IPS-18c (cell line): ENCODE measurements around the gene VSTM2B.

Experiments
- H3K4me3 ChIP-seq: 2 replicates; pipeline ENCODE4 v1.7.0; 2013; ENCODE audit warnings: low read depth, mild to moderate bottlenecking, low read length, moderate library complexity; ENCODE audit not compliant: insufficient read depth
- H3K9me3 ChIP-seq: one replicate; pipeline ENCODE4 v1.6.1; 2013; ENCODE audit warnings: mild to moderate bottlenecking, low read length, moderate library complexity; ENCODE audit not compliant: control insufficient read depth, insufficient read depth

VSTM2B gene

GRCh38 chr19:29491995-29492577 is 33.7 kb upstream of the VSTM2B start:
- no peak overlapping the region for H3K4me3 ChIP-seq
- no peaks in the 10 kb centered on the region for H3K9me3 ChIP-seq

DNA sequence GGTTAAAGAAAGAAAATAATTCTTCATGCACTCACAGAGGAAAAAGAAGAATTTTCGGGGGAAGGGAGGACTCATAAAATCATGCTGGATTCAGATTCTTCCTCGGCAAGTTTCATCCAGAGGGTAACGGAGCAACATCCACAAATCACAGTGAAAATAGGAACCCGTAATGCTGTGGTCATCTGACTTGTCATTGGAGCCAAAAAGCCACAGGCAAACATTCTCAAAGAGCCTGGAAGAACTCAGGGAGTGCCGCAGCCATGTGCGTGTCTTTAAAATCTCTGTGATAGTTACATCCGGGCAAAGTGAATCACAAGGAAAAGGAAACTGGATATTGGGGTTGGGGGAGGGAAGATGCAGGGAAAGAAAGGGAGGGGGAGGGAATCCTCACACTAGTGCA is 33.0 kb upstream of the VSTM2B start:
- Histone ChIP-seq H3K9me3 (no peaks in the 10 kb centered on the region), H3K4me3 (no peak overlapping the region)

- no peaks in the 10 kb centered on the region for H3K9me3 ChIP-seq
- no peak overlapping the region for H3K4me3 ChIP-seq
These were observed 30.7 kb upstream of the VSTM2B start for GRCh38 chr19:29495091-29495490.

GRCh38 chr19:29495901-29496441 is 29.8 kb upstream of the VSTM2B start:
- H3K4me3 ChIP-seq = no peak overlapping the region
- H3K9me3 ChIP-seq = no peaks in the 10 kb centered on the region

GRCh38 chr19:29497241-29497640 is 28.6 kb upstream of the VSTM2B start:
- Histone ChIP-seq H3K9me3 (no peaks in the 10 kb centered on the region), H3K4me3 (no peak overlapping the region)

- Histone ChIP-seq H3K9me3 (no peaks in the 10 kb centered on the region), H3K4me3 (no peak overlapping the region)
These were observed 27.9 kb upstream of the VSTM2B start for GRCh38 chr19:29497686-29498436.

DNA sequence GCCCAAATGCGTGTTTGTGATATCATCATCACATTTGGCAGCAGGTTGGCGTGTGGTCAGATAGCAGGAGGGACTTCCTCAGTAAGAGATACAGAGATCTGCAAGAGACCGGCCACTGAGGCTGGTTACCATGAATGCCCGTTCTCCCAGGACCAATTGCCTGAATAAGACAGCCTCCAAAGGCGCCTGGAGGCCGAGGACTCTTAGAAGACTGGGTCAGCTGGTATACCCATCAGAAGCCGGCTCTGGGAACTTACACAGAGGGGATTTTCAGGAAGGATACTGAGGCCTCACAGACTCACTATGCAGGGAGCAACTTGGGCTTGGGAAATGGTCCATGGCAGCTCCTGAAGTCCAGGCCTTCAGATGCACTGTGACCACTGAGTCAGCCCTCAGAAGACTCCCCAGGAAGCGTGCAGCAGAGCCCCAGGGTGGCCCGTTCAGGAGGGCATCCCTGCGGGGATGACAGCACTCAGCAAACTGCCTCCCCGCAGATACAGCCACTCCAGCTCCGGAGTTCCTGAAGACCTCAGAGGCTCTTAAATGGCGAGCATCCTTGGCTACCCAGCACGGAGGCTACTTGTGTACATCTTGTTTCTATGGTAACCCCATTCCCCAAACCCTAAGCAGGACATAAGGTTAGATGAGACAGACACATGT is 26.4 kb upstream of the VSTM2B start:
- no peak overlapping the region for H3K4me3 ChIP-seq
- H3K9me3 ChIP-seq = no peaks in the 10 kb centered on the region

DNA sequence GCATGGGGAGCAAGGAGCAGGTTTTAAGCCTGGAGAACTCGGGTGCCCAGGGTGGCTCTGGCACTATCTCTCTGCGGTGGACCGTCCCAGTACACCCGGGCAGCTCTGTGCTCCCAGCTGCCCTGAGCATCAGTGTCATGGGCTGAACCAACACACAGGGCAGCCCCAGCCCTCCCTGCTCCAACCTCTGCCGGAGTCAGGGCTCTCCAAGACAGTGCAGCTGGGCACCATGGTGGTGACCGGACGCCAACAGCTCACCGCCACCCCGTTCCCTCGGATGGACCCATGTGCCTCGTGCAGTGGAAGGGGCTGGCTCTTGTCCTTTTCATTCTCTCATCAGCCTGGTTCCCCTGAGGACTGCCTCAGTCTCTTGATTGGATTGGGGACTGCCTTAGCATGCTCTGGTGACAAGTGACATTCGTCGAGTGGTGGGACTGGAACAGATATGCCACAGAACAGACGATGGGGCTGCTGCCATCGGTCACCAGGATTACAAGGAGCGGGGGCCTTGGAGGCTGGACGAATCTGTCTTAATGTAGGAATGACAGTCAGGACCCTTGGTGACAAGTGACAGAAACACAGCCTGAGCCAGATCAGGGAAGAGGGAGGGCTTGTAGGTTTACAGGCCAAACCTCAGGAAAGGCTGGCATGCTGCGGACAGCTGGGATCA is 25.7 kb upstream of the VSTM2B start:
- H3K4me3 ChIP-seq = no peak overlapping the region

DNA sequence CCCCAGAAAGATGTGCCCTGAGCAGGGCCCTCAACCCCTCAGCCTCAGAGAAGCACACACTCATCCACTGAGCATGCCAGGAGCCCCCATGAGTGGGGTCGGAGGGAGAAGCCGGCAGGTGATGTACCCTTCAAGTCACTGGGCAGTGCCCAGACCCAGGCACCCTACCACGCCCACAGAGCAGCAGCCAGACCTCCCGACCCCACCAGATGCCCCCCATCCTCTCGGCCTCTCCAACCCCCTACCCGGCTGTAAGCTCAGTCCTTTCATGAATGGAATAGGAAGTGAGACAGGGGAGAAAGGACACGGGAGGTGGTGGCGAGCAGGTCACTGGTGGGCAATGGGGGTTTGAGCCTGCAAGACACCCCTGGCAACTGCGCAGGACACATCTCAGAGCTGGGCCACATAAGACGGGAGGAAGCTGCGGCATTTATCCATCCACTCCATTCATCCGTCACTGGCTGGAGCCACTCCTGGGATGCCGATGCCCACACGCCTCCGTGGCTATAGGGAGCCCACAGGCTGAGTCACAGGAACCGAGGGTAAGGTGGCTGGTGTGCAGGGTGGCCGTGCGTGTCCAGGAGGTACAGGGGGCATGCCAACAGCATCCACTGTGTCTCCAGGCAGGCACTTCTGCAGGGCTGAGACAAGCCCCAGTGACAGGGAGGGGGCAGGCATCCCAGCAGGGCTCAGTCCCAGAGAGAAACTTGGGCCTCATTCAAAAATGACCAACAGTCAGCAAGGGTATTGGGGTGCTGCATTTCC is 23.8 kb upstream of the VSTM2B start:
- H3K4me3 ChIP-seq = no peak overlapping the region
- no peaks in the 10 kb centered on the region for H3K9me3 ChIP-seq

More for the DNA sequence above, 25.7 kb upstream of the VSTM2B start:
- no peaks in the 10 kb centered on the region for H3K9me3 ChIP-seq

- Histone ChIP-seq H3K4me3 (no peak overlapping the region), H3K9me3 (no peaks in the 10 kb centered on the region)
These were observed 23.3 kb upstream of the VSTM2B start for GRCh38 chr19:29502581-29502850.

- no peak overlapping the region for H3K4me3 ChIP-seq
- H3K9me3 ChIP-seq = no peaks in the 10 kb centered on the region
These were observed 22.5 kb upstream of the VSTM2B start for GRCh38 chr19:29503140-29503758.

DNA sequence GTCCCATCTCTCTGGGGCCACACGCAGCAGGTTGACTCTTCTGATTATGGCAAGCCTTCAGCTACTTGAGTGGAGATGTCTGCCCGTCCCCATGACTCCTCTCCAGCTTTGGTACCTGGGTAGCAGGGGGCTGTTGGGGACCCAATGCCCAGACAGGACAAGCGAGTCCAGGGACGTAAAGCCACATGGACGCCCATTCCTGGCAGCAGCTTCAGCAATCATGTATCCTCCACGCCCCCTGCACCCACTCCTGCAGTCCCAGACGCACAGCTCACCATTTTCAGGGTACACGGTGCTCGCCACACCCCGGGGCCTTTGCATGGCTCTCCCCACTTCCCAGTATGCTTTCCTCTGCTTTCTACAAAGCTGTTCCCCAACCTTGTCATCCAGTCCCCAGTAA is 22.0 kb upstream of the VSTM2B start:
- Histone ChIP-seq H3K9me3 (no peaks in the 10 kb centered on the region), H3K4me3 (no peak overlapping the region)

- no peaks in the 10 kb centered on the region for H3K9me3 ChIP-seq
- no peak overlapping the region for H3K4me3 ChIP-seq
These were observed 21.3 kb upstream of the VSTM2B start for GRCh38 chr19:29504454-29504853.

- no peak overlapping the region for H3K4me3 ChIP-seq
- H3K9me3 ChIP-seq = no peaks in the 10 kb centered on the region
These were observed 20.5 kb upstream of the VSTM2B start for GRCh38 chr19:29505097-29505824.

- Histone ChIP-seq H3K4me3 (no peak overlapping the region), H3K9me3 (no peaks in the 10 kb centered on the region)
These were observed 19.2 kb upstream of the VSTM2B start for GRCh38 chr19:29506619-29506911.

DNA sequence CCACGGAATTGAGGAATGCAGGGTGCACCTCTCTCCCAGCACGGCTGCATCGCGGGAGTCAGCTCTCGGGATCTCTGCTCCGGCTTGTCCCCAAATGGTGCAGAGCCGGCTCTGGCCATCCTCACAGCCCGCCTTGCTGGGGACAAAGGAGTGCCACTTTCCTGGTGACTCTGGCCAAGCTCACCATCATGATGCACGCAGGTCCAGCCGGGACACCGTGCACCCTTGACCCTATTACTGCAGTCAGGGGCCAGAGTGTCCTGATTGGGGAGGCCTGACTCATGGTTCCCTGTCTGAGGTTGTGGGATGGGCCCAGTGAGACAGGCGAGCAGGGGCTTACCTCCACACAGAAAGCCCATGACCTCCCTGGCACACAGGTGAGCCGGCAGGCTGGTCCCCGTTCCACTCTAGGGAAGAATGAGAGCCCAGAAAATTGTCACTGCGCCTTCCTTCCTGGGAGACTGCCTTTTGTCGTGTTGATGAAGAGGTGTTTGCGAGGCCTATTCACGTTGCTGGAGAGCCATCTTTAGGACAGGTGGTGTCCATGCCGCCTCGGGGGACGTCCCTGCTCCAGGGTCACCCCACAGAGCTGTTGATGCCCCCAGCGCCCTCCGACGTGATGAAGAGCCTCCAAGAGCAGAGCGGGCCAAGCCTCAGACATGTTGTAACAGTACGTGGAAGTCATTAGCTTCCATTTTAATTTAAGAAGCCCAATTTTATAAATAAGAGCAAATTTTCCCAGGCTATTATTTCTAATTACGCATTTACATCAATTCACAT is 18.5 kb upstream of the VSTM2B start:
- Histone ChIP-seq H3K4me3 (no peak overlapping the region), H3K9me3 (no peaks in the 10 kb centered on the region)
